OCI-LY7 (cell line): Measurements from ENCODE around the gene NKG7. TPM values are rescaled to one million over a fixed set of nuclear protein-coding genes. Genes with fewer than 3 reads are reported as not detected.

Experiments used
- Bru-seq: library from RNA; stranded (reverse); fragments of 400-500 nt; gene quantifications from one replicate; lab custom pipeline; 2021; lab: Mats Ljungman, UMichigan
- BruChase-seq, 2 experiments: library from RNA; stranded (reverse); fragments of 400-500 nt; gene quantifications; one replicate each; lab custom pipeline; 2021; lab: Mats Ljungman, UMichigan
- BruUV-seq: library from RNA; stranded (reverse); fragments of 400-500 nt; replicated peaks from 2 replicates; lab custom pipeline; 2021; lab: Mats Ljungman, UMichigan
- CTCF ChIA-PET: fragments of 300-600 bp; sonication (Branson Sonifier 250); formaldehyde crosslinking; loops from one replicate; lab custom pipeline; 2022; ENCODE audit warnings: antibody characterized with exemption; ENCODE audit not compliant: unreplicated experiment; lab: Charles Lee
- POLR2A ChIA-PET: fragments of 300-600 bp; sonication (Branson Sonifier 250); formaldehyde crosslinking; loops from one replicate; lab custom pipeline; 2022; ENCODE audit warnings: antibody characterized with exemption; lab: Charles Lee
- DNase-seq: peaks from one replicate; pipeline ENCODE4 v3.0.0-alpha.2; 2015; ENCODE audit warnings: low spot score
- H2AFZ ChIP-seq: fragments of 200-600 bp; sonication (generic), shearing (Covaris generic); 2 replicates; pipeline ENCODE4 v1.6.1; 2014; ENCODE audit warnings: mild to moderate bottlenecking, antibody characterized with exemption, low read length, moderate library complexity
- H3K27ac ChIP-seq: fragments of 200-600 bp; sonication (generic); 2 replicates; pipeline ENCODE4 v1.5.1; 2014; ENCODE audit warnings: mixed run types, low read depth, mild to moderate bottlenecking, moderate library complexity, low read length, inconsistent platforms; ENCODE audit not compliant: poor library complexity, severe bottlenecking
- H3K36me3 ChIP-seq: fragments of 200-600 bp; sonication (generic); 2 replicates; pipeline ENCODE4 v1.6.1; 2014; ENCODE audit warnings: mild to moderate bottlenecking, antibody characterized with exemption, low read length, moderate library complexity, mixed read lengths; ENCODE audit not compliant: insufficient read depth
- H3K4me1 ChIP-seq: fragments of 200-600 bp; sonication (generic); 2 replicates; pipeline ENCODE4 v1.5.1; 2014; ENCODE audit warnings: mild to moderate bottlenecking, low read length; ENCODE audit not compliant: insufficient read depth, poor library complexity, severe bottlenecking
- H3K4me2 ChIP-seq: fragments of 200-600 bp; sonication (generic); 2 replicates; pipeline ENCODE4 v1.6.1; 2014; ENCODE audit warnings: mild to moderate bottlenecking, low read length
- H3K4me3 ChIP-seq: fragments of 200-600 bp; sonication (generic); 2 replicates; pipeline ENCODE4 v1.5.1; 2014; ENCODE audit warnings: mild to moderate bottlenecking, low read depth, low read length; ENCODE audit not compliant: poor library complexity, severe bottlenecking
- H3K79me2 ChIP-seq: fragments of 200-600 bp; sonication (generic); 2 replicates; pipeline ENCODE4 v1.6.1; 2016; ENCODE audit warnings: low read depth, mild to moderate bottlenecking, low read length, moderate library complexity, mixed read lengths; ENCODE audit not compliant: insufficient read depth
- H3K9me2 ChIP-seq: fragments of 200-600 bp; sonication (generic); 2 replicates; pipeline ENCODE4 v1.6.1; 2016; ENCODE audit warnings: mild to moderate bottlenecking, low read length, mixed read lengths; ENCODE audit not compliant: insufficient read depth
- H3K9me3 ChIP-seq: fragments of 200-600 bp; sonication (generic); 2 replicates; pipeline ENCODE4 v1.6.1; 2014; ENCODE audit warnings: mild to moderate bottlenecking, mixed run types, low read length, mixed read lengths
- H4K20me1 ChIP-seq: fragments of 200-600 bp; sonication (generic); 2 replicates; pipeline ENCODE4 v1.6.1; 2014; ENCODE audit warnings: mild to moderate bottlenecking, antibody characterized with exemption, low read length, moderate library complexity, mixed read lengths; ENCODE audit not compliant: insufficient read depth
- CTCF ChIP-seq: fragments of 200-600 bp; sonication (generic); conservative IDR thresholded peaks from 2 replicates; pipeline ENCODE4 v1.5.1; 2014; ENCODE audit warnings: mild to moderate bottlenecking, antibody characterized with exemption, low read length, moderate library complexity, mixed read lengths
- EZH2phosphoT487 ChIP-seq: fragments of 200-600 bp; sonication (generic); IDR thresholded peaks from 2 replicates; pipeline ENCODE4 v1.6.1; 2018; ENCODE audit warnings: low read depth, borderline replicate concordance, mild to moderate bottlenecking, mixed run types, antibody characterized with exemption, low read length, moderate library complexity, mixed read lengths
- intact Hi-C: fragments of 100-400 bp; cut with micrococcal nuclease; formaldehyde crosslinking; loops from one replicate; pipeline ENCODE4 v1.10.0; 2022; ENCODE audit not compliant: unreplicated experiment
- long read RNA-seq: library from polyadenylated mRNA; stranded (forward); transcript quantifications from one replicate; pipeline ENCODE4 v2.0.0, GENCODE V29; 2022
- total RNA-seq, 2 experiments: library from RNA; depleted of rRNA in 1 of 2; stranded (reverse); fragments of >200 nt in 1 of 2; shearing (Covaris generic) in 1 of 2; gene quantifications; 2 replicates each; pipeline ENCODE4 v1.2.3, GENCODE V29; 2014 to 2022

NKG7 gene, protein sequence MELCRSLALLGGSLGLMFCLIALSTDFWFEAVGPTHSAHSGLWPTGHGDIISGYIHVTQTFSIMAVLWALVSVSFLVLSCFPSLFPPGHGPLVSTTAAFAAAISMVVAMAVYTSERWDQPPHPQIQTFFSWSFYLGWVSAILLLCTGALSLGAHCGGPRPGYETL
- total RNA-seq (2014; rRNA removed; shearing (Covaris generic)) (not detected in 2 replicates), total RNA-seq (2022) (not detected in 2 replicates), Bru-seq, nascent RNA (not detected), BruChase-seq, experiment 1, labeled RNA remaining after a 6-hour chase (not detected), BruChase-seq, experiment 2, labeled RNA remaining after a 2-hour chase (not detected)
- long read RNA-seq, partial matches to known transcripts, result 1 of 1 reads
- long read RNA-seq, other reads (novel, unspliced or antisense), result 0 of 1 reads

GRCh38 chr19:51372649-51373504, at the start of gene NKG7:
Gene NKG7, minus strand, starts transcription at chr19:51372654. Its CDS starts 119 bp downstream, at chr19:51372535.
- H3K4me2 ChIP-seq, result peak within 1 kb of the TSS; percentile 25
- CTCF ChIA-PET, result no interaction called here
- no TSS peak for BruUV-seq
- no peak for TF ChIP-seq EZH2phosphoT487
- TF ChIP-seq CTCF, result no peak
- H3K4me3 ChIP-seq, result no peak within 1 kb of the TSS
- no peaks in the 10 kb centered on the region for H3K36me3 ChIP-seq
- DNase-seq, result peak; percentile 19
- H3K9me2 ChIP-seq, result no peaks in the 10 kb centered on the region
- intact Hi-C loops, result no loop called here
- peak within 1 kb of the TSS; percentile 7 for H3K27ac ChIP-seq
- peak within 1 kb of the TSS; percentile 42; the same call in 1 of the 2 replicates for H2AFZ ChIP-seq
- no peaks in the 10 kb centered on the region for H3K79me2 ChIP-seq
- peaks cover 19% of the 10 kb centered on the region for H3K4me1 ChIP-seq
- no peaks in the 10 kb centered on the region for H3K9me3 ChIP-seq
- H4K20me1 ChIP-seq, result no peaks in the 10 kb centered on the region
- POLR2A ChIA-PET, result no interaction called here

- no peaks in the 10 kb centered on the region for H3K36me3 ChIP-seq
- H3K27ac ChIP-seq, result no peak overlapping the region
- H2AFZ ChIP-seq, result no peak overlapping the region
- no peaks in the 10 kb centered on the region for H3K9me2 ChIP-seq
- H3K9me3 ChIP-seq, result no peaks in the 10 kb centered on the region
- H3K4me1 ChIP-seq, result peaks cover 15% of the 10 kb centered on the region
- BruUV-seq, result no TSS peak
- TF ChIP-seq CTCF (peak; percentile 89), EZH2phosphoT487 (no peak)
- no peak overlapping the region for H3K4me2 ChIP-seq
- DNase-seq, result peak; percentile 84
- no peaks in the 10 kb centered on the region; the same call in 1 of the 2 replicates for H3K79me2 ChIP-seq
- CTCF ChIA-PET, result no interaction called here
- H4K20me1 ChIP-seq, result no peaks in the 10 kb centered on the region
- intact Hi-C loops, result no loop called here
- no peak overlapping the region for H3K4me3 ChIP-seq
- POLR2A ChIA-PET, result no interaction called here
These were observed 49.6 kb upstream of the NKG7 start for GRCh38 chr19:51422053-51422448.
